ENCODE measurements around the gene PKP2. TPM values are rescaled to one million over a fixed set of nuclear protein-coding genes. Genes with fewer than 3 reads are reported as not detected.
A peak's percentile ranks its signal among the peaks of the same experiment; 100 is the strongest.

The PKP2 gene
- total RNA-seq, 1 experiment from 2014 or later, result 18.4 TPM

GRCh38 chr12:32897281-32897610 lies 669 bp upstream of the PKP2 start:
- Histone ChIP-seq H3K14ac (ENCODE audit: insufficient read depth, low read length) (no peak overlapping the region), H2BK20ac (ENCODE audit: low read depth, low read length, poor library complexity, severe bottlenecking) (no peak overlapping the region), H4K20me1 (ENCODE audit: control insufficient read depth, insufficient read depth, insufficient read length) (no peaks in the 10 kb centered on the region), H3K79me2 (ENCODE audit: insufficient read depth, low read length) (0 out of 2 replicates have a peak, but pooled peaks cover 2% of the 10 kb centered on the region), H3K27me3 (ENCODE audit: insufficient read depth, low read length) (no peaks in the 10 kb centered on the region), H3K56ac (ENCODE audit: insufficient read length, low read depth, low read length) (no peak overlapping the region), H2BK120ac (ENCODE audit: low read depth, low read length, poor library complexity, severe bottlenecking) (no peak overlapping the region), H3K79me1 (ENCODE audit: insufficient read depth, low read depth, low read length, poor library complexity, severe bottlenecking) (no peaks in the 10 kb centered on the region), H3K27ac (ENCODE audit: insufficient read length, low read depth, low read length) (no peak overlapping the region), H3K9ac (ENCODE audit: extremely low read depth, insufficient read length, low read length) (peak overlapping the region; percentile 57), H4K8ac (replicated peaks; ENCODE audit: insufficient read length, low read depth, low read length) (no peak overlapping the region), H2BK15ac (ENCODE audit: low read depth, low read length) (no peak overlapping the region), H3K9me3 (ENCODE audit: control insufficient read depth, low read depth, low read length) (no peaks in the 10 kb centered on the region), H3T11ph (ENCODE audit: low read length) (no peak overlapping the region), H2AFZ (ENCODE audit: low read length) (no peak overlapping the region), H2AK5ac (ENCODE audit: insufficient read length, low read length) (no peak overlapping the region), H2BK5ac (ENCODE audit: insufficient read length, low read length) (no peak overlapping the region), H3K23me2 (ENCODE audit: insufficient read length, low read depth, low read length, poor library complexity, severe bottlenecking) (peaks cover 6% of the 10 kb centered on the region), H3K4me1 (ENCODE audit: insufficient read depth, low read length) (peaks cover 9% of the 10 kb centered on the region; the same call in 1 of the 2 replicates), H2BK12ac (ENCODE audit: insufficient read length, low read depth, low read length) (no peak overlapping the region), H4K91ac (ENCODE audit: insufficient read length, low read depth, low read length) (no peak overlapping the region), H3K4me2 (ENCODE audit: insufficient read depth, insufficient read length, low read length) (peak overlapping the region; percentile 53), H3K4ac (ENCODE audit: low read depth, low read length) (no peak overlapping the region), H3K23ac (ENCODE audit: insufficient read length, low read depth, low read length) (no peak overlapping the region), H3K18ac (ENCODE audit: insufficient read length, low read depth, low read length) (no peak overlapping the region), H4K5ac (ENCODE audit: insufficient read length, low read depth, low read length) (no peak overlapping the region)
- Mint-ChIP-seq H3K9me3 (no peaks in the 10 kb centered on the region), H3K27me3 (ENCODE audit: low read depth) (peaks cover 2% of the 10 kb centered on the region; the same call in 1 of the 2 replicates), H3K36me3 (ENCODE audit: insufficient read depth in 1 of 3, low read depth in 3 of 3) (no peaks in the 10 kb centered on the region), H3K4me1 (peaks cover 46 to 54% of the 10 kb centered on the region in 2 experiments), H3K27ac (peak overlapping the region; percentile 61 to 89 (median 73); a peak in 4 of 7 replicates), H3K4me3 (peak overlapping the region; percentile 78 to 87)
- no peak for TF ChIP-seq CTCF (conservative IDR thresholded peaks at IDR 0.05)
- no peak for DNase-seq
- WGBS (ENCODE audit: extremely low coverage, insufficient read length, low lambda C conversion rate), result no CpG with 5 or more reads among the region's 6 CpGs
